SK-N-SH (cell line): ENCODE results near the gene GATAD2B. TPM values are rescaled to one million over a fixed set of nuclear protein-coding genes. Genes with fewer than 3 reads are reported as not detected.

ENCODE experiments used
- CTCF ChIA-PET: fragments of 300-600, 350-600 bp; formaldehyde crosslinking; extraction: SDS; loops from one replicate; lab custom pipeline; 2021; lab: Yijun Ruan, JAX
- POLR2A ChIA-PET: fragments of 350-600 bp; sonication (Branson Sonifier 250); formaldehyde crosslinking; extraction: SDS; loops from one replicate; lab custom pipeline; 2020; ENCODE audit warnings: antibody characterized with exemption, inconsistent platforms; lab: Yijun Ruan, JAX
- DNase-seq: peaks from one replicate; pipeline ENCODE4 v3.0.0; 2012
- H2AFZ ChIP-seq: fragments of 200-600 bp; sonication (generic); 2 replicates; pipeline ENCODE4 v1.8.1; 2016; ENCODE audit warnings: antibody characterized with exemption, mild to moderate bottlenecking, low read depth
- H3F3A ChIP-seq: fragments of 200-600 bp; sonication (generic); replicated peaks from 2 replicates; pipeline ENCODE3; 2016; ENCODE audit warnings: antibody characterized with exemption, mild to moderate bottlenecking; ENCODE audit not compliant: insufficient read depth
- H3K27ac ChIP-seq, 2 experiments: fragments of 200-500 bp in 1 of 2; fragments of 200-600 bp in 1 of 2; sonication (Bioruptor generic) in 1 of 2; sonication (generic), shearing (Covaris generic) in 1 of 2; 2 replicates each; pipeline versions ENCODE4 v1.5.1 to v1.6.1; 2014 to 2016; ENCODE audit warnings: low read depth in 2 of 2, inconsistent platforms in 1 of 2, low read length in 1 of 2, mild to moderate bottlenecking in 1 of 2, mixed read lengths in 1 of 2
- H3K27me3 ChIP-seq: fragments of 200-600 bp; sonication (generic), shearing (Covaris generic); 2 replicates; pipeline ENCODE4 v1.6.1; 2016; ENCODE audit warnings: mixed run types; ENCODE audit not compliant: insufficient read depth
- H3K36me3 ChIP-seq, 2 experiments: fragments of 200-500 bp in 1 of 2; fragments of 200-600 bp in 1 of 2; sonication (Bioruptor generic) in 1 of 2; sonication (generic) in 1 of 2; replicated peaks in 1 of 2; 2 replicates each; pipeline versions ENCODE3 to v1.5.1; 2014 to 2016; ENCODE audit warnings: low read length in 1 of 2, mild to moderate bottlenecking in 1 of 2; ENCODE audit not compliant: insufficient read depth in 2 of 2, control insufficient read depth in 1 of 2
- H3K4me1 ChIP-seq, 2 experiments: fragments of 200-500 bp in 1 of 2; fragments of 200-600 bp in 1 of 2; sonication (Bioruptor generic) in 1 of 2; sonication (generic), shearing (Covaris generic) in 1 of 2; 2 replicates each; pipeline versions ENCODE4 v1.5.1 to v1.6.1; 2014 to 2016; ENCODE audit warnings: low read depth in 1 of 2, low read length in 1 of 2, mixed run types in 1 of 2; ENCODE audit not compliant: insufficient read depth in 2 of 2, control insufficient read depth in 1 of 2
- H3K4me2 ChIP-seq: fragments of 200-600 bp; sonication (generic), shearing (Covaris generic); 2 replicates; pipeline ENCODE4 v1.6.1; 2017; ENCODE audit warnings: mixed run types
- H3K4me3 ChIP-seq, 2 experiments: fragments of 200-500 bp in 1 of 2; fragments of 200-600 bp in 1 of 2; sonication (Bioruptor generic) in 1 of 2; sonication (generic), shearing (Covaris generic) in 1 of 2; 2 replicates each; pipeline versions ENCODE4 v1.5.1 to v1.8.1; 2014 to 2016; ENCODE audit warnings: low read depth in 2 of 2, inconsistent platforms in 1 of 2, low read length in 1 of 2, mild to moderate bottlenecking in 1 of 2, mixed read lengths in 1 of 2, moderate library complexity in 1 of 2
- H3K79me2 ChIP-seq: fragments of 200-600 bp; sonication (generic); 2 replicates; pipeline ENCODE4 v1.8.1; 2017; ENCODE audit warnings: mild to moderate bottlenecking; ENCODE audit not compliant: insufficient read depth
- H3K9ac ChIP-seq: fragments of 200-600 bp; sonication (generic); 2 replicates; pipeline ENCODE4 v1.6.1; 2017; ENCODE audit warnings: mixed run types
- H3K9me2 ChIP-seq: fragments of 200-600 bp; sonication (generic); 2 replicates; pipeline ENCODE4 v1.6.1; 2017; ENCODE audit warnings: mixed run types
- H3K9me3 ChIP-seq: fragments of 200-600 bp; sonication (generic); 2 replicates; pipeline ENCODE4 v1.6.1; 2017; ENCODE audit warnings: mixed run types, mild to moderate bottlenecking, moderate library complexity
- H4K20me1 ChIP-seq: fragments of 200-600 bp; sonication (generic); 2 replicates; pipeline ENCODE4 v1.6.1; 2017; ENCODE audit warnings: mild to moderate bottlenecking, mixed run types; ENCODE audit not compliant: insufficient read depth
- ELF1 ChIP-seq: IDR thresholded peaks from 2 replicates; pipeline ENCODE4 v1.4.0; 2012
- EP300 ChIP-seq, 2 experiments: IDR thresholded peaks; 2 replicates each; pipeline versions ENCODE4 v1.4.0 to v1.6.1; 2012; ENCODE audit warnings: borderline replicate concordance in 1 of 2, low read depth in 1 of 2, low read length in 1 of 2
- EZH2phosphoT487 ChIP-seq: fragments of 200-600 bp; sonication (generic); IDR thresholded peaks from 2 replicates; pipeline ENCODE4 v1.6.1; 2017; ENCODE audit warnings: low read depth, mixed run types, mild to moderate bottlenecking, antibody characterized with exemption, moderate library complexity, borderline replicate concordance
- FOSL2 ChIP-seq: IDR thresholded peaks from 2 replicates; pipeline ENCODE4 v1.4.0; 2012; ENCODE audit warnings: low read depth, mild to moderate bottlenecking, moderate library complexity, borderline replicate concordance
- FOXM1 ChIP-seq: IDR thresholded peaks from 2 replicates; pipeline ENCODE4 v1.4.0; 2012; ENCODE audit warnings: low read depth, mild to moderate bottlenecking
- GATA2 ChIP-seq: sonication (generic); formaldehyde crosslinking; IDR thresholded peaks from 2 replicates; pipeline ENCODE4 v1.5.0; 2020; ENCODE audit warnings: mild to moderate bottlenecking, missing genetic modification reagents
- JUND ChIP-seq: IDR thresholded peaks from 2 replicates; pipeline ENCODE4 v1.4.0; 2012
- NRF1 ChIP-seq: IDR thresholded peaks from 2 replicates; pipeline ENCODE4 v1.6.1; 2012; ENCODE audit warnings: low read depth, mild to moderate bottlenecking, low read length
- POLR2AphosphoS5 ChIP-seq: IDR thresholded peaks from 2 replicates; pipeline ENCODE4 v1.6.1; 2012; ENCODE audit warnings: low read depth, low read length
- RCOR1 ChIP-seq: fragments of 150-350 bp; IDR thresholded peaks from 2 replicates; pipeline ENCODE4 v1.6.1; 2017; ENCODE audit warnings: antibody characterized with exemption, low read length
- YY1 ChIP-seq: IDR thresholded peaks from 2 replicates; pipeline ENCODE4 v1.4.0; 2012; ENCODE audit warnings: low read depth, mild to moderate bottlenecking
- WGBS: methylation state at CpG from one replicate; pipeline ENCODE4 v1.1.6; 2017; ENCODE audit warnings: low lambda C conversion rate; 5-methylcytosine and 5-hydroxymethylcytosine counted together
- polyA plus RNA-seq, 3 experiments: library from polyadenylated mRNA; depleted of rRNA; stranded (reverse); fragments of >200 nt; gene quantifications; 2 replicates each; pipeline ENCODE4 v1.2.3, GENCODE V29; 2012
- TF ChIP-seq, protein P1 (sequence below): IDR thresholded peaks from 2 replicates; pipeline ENCODE4 v1.4.0; 2012; ENCODE audit warnings: low read depth
- TF ChIP-seq, protein P2 (sequence below): IDR thresholded peaks from 2 replicates; pipeline ENCODE4; 2012
- TF ChIP-seq, protein P3 (sequence below): IDR thresholded peaks from 2 replicates; pipeline ENCODE4 v1.4.0; 2012; ENCODE audit warnings: low read depth, borderline replicate concordance
- TF ChIP-seq, protein P4 (sequence below): fragments of 150-350 bp; IDR thresholded peaks from 2 replicates; pipeline ENCODE4 v1.6.1; 2017; ENCODE audit warnings: antibody characterized with exemption, low read length, low read depth, borderline replicate concordance
- TF ChIP-seq, protein P5 (sequence below): fragments of 200-600 bp; sonication (generic); IDR thresholded peaks from 2 replicates; pipeline ENCODE4 v1.6.1; 2017; ENCODE audit warnings: antibody characterized with exemption, mild to moderate bottlenecking, moderate library complexity
- TF ChIP-seq, protein P6 (sequence below): IDR thresholded peaks from 2 replicates; pipeline ENCODE4 v1.4.0; 2012; ENCODE audit warnings: low read depth, borderline replicate concordance

GATAD2B gene
- polyA plus RNA-seq, 1 of the 3 experiments (the other 2 are of a cell fraction), result 2.8 TPM

DNA sequence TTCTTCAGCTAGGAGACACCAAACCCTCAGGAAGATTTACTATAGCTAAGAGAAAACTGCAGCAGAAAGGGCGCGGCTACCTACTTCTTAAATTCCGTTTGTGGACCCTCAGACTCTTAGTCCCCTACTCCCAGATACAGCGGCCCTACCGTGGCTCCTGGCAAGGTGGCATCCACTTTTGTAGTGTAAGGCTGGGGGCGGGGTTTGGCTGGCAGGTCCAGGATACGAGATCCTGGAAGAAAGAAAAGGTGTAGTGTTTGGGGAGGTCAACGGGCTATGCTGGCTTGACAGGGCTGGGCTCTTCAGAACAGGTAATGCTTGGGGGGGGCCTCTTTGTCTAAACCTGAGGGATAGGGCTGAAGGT lies 45.2 kb upstream of the GATAD2B start:
- Histone ChIP-seq H3K4me3 (peak overlapping the region; percentile 61 to 85), H3F3A (peaks cover 14% of the 10 kb centered on the region)
- peak; percentile 29 for DNase-seq
- CTCF ChIA-PET, result interaction anchor here (0.6 to 7.0 kb wide), 16 partner anchors 10 to 174 kb away, joined by 3 to 44 read pairs (median 4); partner anchors contain the start of genes DENND4B, GATAD2B, JTB and RAB13
- TF ChIP-seq ELF1 (no peak), JUND (no peak), NRF1 (no peak), RCOR1 (no peak), GATA2 (CRISPR knock-in tag) (no peak)
- TF ChIP-seq, protein P1, sequence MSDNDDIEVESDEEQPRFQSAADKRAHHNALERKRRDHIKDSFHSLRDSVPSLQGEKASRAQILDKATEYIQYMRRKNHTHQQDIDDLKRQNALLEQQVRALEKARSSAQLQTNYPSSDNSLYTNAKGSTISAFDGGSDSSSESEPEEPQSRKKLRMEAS, result no peak
- TF ChIP-seq, all 33 proteins: peak for 0
- Histone ChIP-seq H3K27me3 (no peaks in the 10 kb centered on the region), H3K79me2 (peaks cover 29% of the 10 kb centered on the region), H3K9ac (peak overlapping the region; percentile 74; the same call in 1 of the 2 replicates), H3K9me3 (no peaks in the 10 kb centered on the region), H2AFZ (peak overlapping the region; percentile 82), H3K27ac (peak overlapping the region; percentile 77 to 87; a peak in 3 of 4 replicates), H3K9me2 (no peaks in the 10 kb centered on the region), H3K36me3 (peaks cover 0 to under 1% of the 10 kb centered on the region in 2 experiments), H3K4me2 (peak overlapping the region; percentile 95), H4K20me1 (no peaks in the 10 kb centered on the region), H3K4me1 (peaks cover 0 to 22% of the 10 kb centered on the region in 2 experiments; a peak in 2 of 4 replicates)
- POLR2A ChIA-PET, result interaction anchor here (0.6 to 3.6 kb wide), 15 partner anchors 9 to 554 kb away, joined by 3 to 69 read pairs (median 6); partner anchors contain the start of genes CRTC2, DENND4B, JTB and RAB13
- under 1% methylated on average over 8 of the region's 8 CpGs for WGBS

DNA sequence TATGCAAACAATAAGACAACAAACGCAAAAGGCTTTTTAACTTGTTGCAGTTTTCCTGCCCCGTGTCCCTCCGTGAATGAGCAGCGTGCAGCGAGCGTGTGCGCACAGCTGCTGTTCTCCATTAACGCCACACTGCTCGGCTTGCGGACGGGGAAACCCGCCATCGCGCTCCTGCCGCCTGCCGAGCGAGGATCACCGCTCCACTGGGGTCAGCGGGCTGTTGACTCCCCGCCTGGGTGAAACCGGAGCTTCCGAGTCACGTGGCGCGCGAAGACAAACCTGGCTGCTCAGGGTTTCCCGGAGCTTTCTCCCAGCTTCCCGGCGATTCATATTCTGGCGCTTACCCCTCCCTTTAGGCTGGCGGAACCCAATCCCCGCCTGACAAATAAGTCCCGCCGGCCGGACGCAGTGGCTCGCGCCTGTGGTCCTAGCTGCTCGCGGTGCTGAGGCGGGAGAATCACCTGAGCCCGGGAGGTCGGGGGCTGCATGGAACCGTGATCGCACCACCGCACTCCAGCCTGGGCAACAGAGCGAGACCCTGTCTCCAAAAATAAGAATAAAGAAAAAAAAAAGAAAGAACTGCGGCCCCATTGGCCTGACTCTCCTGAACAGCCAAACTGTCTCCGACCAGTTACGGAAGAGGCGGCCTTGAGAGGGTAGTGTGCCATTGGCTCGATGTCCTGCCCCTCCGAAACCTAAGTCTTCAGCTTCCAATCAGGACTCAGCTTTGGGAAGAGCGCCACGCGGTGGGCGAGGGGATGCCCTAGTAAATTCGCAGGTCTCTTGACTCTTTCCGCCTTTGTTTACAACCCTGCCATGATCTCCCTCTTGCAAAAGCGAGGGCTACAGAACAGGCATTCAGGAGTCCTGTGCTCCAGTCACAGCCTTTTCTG lies 44.6 kb upstream of the GATAD2B start, which contains the start of gene CREB3L4:
Gene CREB3L4, plus strand, starts transcription at position 796 of the 893 bp plus-strand sequence. CDS start 624 bp downstream, outside the sequence.
- Histone ChIP-seq H2AFZ (peak within 1 kb of the TSS; percentile 85), H3K4me2 (peak within 1 kb of the TSS; percentile 95), H3K36me3 (no peaks in the 10 kb centered on the region), H3K9ac (peak within 1 kb of the TSS; percentile 74), H3K4me1 (peaks cover 0 to 26% of the 10 kb centered on the region in 2 experiments; a peak in 2 of 4 replicates), H3K27ac (peak within 1 kb of the TSS; percentile 77 to 87), H4K20me1 (no peaks in the 10 kb centered on the region), H3F3A (peaks cover 14% of the 10 kb centered on the region), H3K9me3 (no peaks in the 10 kb centered on the region), H3K27me3 (no peaks in the 10 kb centered on the region), H3K4me3 (peak within 1 kb of the TSS; percentile 61 to 85), H3K9me2 (no peaks in the 10 kb centered on the region), H3K79me2 (peaks cover 35% of the 10 kb centered on the region)
- POLR2A ChIA-PET, result interaction anchor here (0.6 to 3.6 kb wide), 17 partner anchors 10 to 554 kb away, joined by 3 to 69 read pairs (median 5); partner anchors contain the start of genes CRTC2, DENND4B, JTB and RAB13
- CTCF ChIA-PET, result interaction anchor here (0.6 to 7.0 kb wide), 19 partner anchors 9 to 1890 kb away, joined by 3 to 44 read pairs (median 4); partner anchors contain the start of genes CRTC2, DENND4B, GATAD2B and JTB
- peak; percentile 87 for DNase-seq
- WGBS, result under 1% methylated on average over 35 of the region's 60 CpGs
- TF ChIP-seq NRF1, result no peak
- no peak for TF ChIP-seq FOXM1
- peak; percentile 88 for TF ChIP-seq POLR2AphosphoS5
- TF ChIP-seq, protein P2, sequence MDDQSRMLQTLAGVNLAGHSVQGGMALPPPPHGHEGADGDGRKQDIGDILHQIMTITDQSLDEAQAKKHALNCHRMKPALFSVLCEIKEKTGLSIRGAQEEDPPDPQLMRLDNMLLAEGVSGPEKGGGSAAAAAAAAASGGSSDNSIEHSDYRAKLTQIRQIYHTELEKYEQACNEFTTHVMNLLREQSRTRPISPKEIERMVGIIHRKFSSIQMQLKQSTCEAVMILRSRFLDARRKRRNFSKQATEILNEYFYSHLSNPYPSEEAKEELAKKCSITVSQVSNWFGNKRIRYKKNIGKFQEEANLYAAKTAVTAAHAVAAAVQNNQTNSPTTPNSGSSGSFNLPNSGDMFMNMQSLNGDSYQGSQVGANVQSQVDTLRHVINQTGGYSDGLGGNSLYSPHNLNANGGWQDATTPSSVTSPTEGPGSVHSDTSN, result peak; percentile 99
- TF ChIP-seq, protein P3, sequence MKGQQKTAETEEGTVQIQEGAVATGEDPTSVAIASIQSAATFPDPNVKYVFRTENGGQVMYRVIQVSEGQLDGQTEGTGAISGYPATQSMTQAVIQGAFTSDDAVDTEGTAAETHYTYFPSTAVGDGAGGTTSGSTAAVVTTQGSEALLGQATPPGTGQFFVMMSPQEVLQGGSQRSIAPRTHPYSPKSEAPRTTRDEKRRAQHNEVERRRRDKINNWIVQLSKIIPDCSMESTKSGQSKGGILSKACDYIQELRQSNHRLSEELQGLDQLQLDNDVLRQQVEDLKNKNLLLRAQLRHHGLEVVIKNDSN, result peak; percentile 94
- TF ChIP-seq, protein P4, sequence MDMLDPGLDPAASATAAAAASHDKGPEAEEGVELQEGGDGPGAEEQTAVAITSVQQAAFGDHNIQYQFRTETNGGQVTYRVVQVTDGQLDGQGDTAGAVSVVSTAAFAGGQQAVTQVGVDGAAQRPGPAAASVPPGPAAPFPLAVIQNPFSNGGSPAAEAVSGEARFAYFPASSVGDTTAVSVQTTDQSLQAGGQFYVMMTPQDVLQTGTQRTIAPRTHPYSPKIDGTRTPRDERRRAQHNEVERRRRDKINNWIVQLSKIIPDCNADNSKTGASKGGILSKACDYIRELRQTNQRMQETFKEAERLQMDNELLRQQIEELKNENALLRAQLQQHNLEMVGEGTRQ, result peak; percentile 79
- TF ChIP-seq FOSL2, result peak; percentile 18; the same call in 1 of the 2 replicates
- TF ChIP-seq, protein P5, sequence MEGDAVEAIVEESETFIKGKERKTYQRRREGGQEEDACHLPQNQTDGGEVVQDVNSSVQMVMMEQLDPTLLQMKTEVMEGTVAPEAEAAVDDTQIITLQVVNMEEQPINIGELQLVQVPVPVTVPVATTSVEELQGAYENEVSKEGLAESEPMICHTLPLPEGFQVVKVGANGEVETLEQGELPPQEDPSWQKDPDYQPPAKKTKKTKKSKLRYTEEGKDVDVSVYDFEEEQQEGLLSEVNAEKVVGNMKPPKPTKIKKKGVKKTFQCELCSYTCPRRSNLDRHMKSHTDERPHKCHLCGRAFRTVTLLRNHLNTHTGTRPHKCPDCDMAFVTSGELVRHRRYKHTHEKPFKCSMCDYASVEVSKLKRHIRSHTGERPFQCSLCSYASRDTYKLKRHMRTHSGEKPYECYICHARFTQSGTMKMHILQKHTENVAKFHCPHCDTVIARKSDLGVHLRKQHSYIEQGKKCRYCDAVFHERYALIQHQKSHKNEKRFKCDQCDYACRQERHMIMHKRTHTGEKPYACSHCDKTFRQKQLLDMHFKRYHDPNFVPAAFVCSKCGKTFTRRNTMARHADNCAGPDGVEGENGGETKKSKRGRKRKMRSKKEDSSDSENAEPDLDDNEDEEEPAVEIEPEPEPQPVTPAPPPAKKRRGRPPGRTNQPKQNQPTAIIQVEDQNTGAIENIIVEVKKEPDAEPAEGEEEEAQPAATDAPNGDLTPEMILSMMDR, result peak; percentile 49
- 0 out of 4 replicates have a peak, but pooled peaks of 1 of the 2 experiments have one; percentile 6 for TF ChIP-seq EP300 (IDR thresholded peaks at IDR 0.05; ENCODE audit: borderline replicate concordance in 1 of 2, low read depth in 1 of 2, low read length in 1 of 2)
- TF ChIP-seq, protein P6, sequence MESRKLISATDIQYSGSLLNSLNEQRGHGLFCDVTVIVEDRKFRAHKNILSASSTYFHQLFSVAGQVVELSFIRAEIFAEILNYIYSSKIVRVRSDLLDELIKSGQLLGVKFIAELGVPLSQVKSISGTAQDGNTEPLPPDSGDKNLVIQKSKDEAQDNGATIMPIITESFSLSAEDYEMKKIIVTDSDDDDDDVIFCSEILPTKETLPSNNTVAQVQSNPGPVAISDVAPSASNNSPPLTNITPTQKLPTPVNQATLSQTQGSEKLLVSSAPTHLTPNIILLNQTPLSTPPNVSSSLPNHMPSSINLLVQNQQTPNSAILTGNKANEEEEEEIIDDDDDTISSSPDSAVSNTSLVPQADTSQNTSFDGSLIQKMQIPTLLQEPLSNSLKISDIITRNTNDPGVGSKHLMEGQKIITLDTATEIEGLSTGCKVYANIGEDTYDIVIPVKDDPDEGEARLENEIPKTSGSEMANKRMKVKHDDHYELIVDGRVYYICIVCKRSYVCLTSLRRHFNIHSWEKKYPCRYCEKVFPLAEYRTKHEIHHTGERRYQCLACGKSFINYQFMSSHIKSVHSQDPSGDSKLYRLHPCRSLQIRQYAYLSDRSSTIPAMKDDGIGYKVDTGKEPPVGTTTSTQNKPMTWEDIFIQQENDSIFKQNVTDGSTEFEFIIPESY, result no peak
- TF ChIP-seq EZH2phosphoT487, result no peak
- TF ChIP-seq YY1, result peak; percentile 75
